Ishikawa (cell line): ENCODE results near the gene FOXC1.

Experiments used
- CEBPB ChIP-seq: IDR thresholded peaks from 2 replicates; pipeline ENCODE4 v1.6.1; 2012
- CREB1 ChIP-seq: IDR thresholded peaks from 2 replicates; pipeline ENCODE4 v1.6.1; 2012; ENCODE audit warnings: low read depth
- EP300 ChIP-seq: IDR thresholded peaks from 2 replicates; pipeline ENCODE4 v1.6.1; 2012; ENCODE audit warnings: borderline replicate concordance
- FOXM1 ChIP-seq: IDR thresholded peaks from 2 replicates; pipeline ENCODE4 v1.6.1; 2012; ENCODE audit warnings: low read depth, borderline replicate concordance
- MAX ChIP-seq: IDR thresholded peaks from 2 replicates; pipeline ENCODE4 v1.6.1; 2012
- RAD21 ChIP-seq: IDR thresholded peaks from 2 replicates; pipeline ENCODE4 v1.6.1; 2012; ENCODE audit warnings: low read depth
- REST ChIP-seq: IDR thresholded peaks from 2 replicates; pipeline ENCODE4 v1.6.1; 2012; ENCODE audit warnings: low read depth, mild to moderate bottlenecking
- TAF1 ChIP-seq: IDR thresholded peaks from 2 replicates; pipeline ENCODE4 v1.6.1; 2012; ENCODE audit warnings: low read depth, mild to moderate bottlenecking
- YY1 ChIP-seq: IDR thresholded peaks from 2 replicates; pipeline ENCODE4 v1.6.1; 2012; ENCODE audit warnings: low read depth

GRCh38 chr6:1621070-1621701, 11.5 kb downstream of the FOXC1 start:
- TF ChIP-seq EP300 (no peak), REST (no peak), CREB1 (no peak), TAF1 (no peak), YY1 (no peak), MAX (no peak), RAD21 (no peak), CEBPB (no peak), FOXM1 (no peak)
